ENCODE results near the gene PDCL2.

The PDCL2 gene

GRCh38 chr4:55578341-55579010 is 13.6 kb downstream of the PDCL2 start:
- H3K4me1 Mint-ChIP-seq, result no peaks in the 10 kb centered on the region
- H3K9me3 Mint-ChIP-seq, result peaks cover 42% of the 10 kb centered on the region
- no peaks in the 10 kb centered on the region for H3K36me3 Mint-ChIP-seq (ENCODE audit: low read depth)
- H3K27me3 Mint-ChIP-seq (ENCODE audit: low read depth), result peaks cover 4% of the 10 kb centered on the region
- TF ChIP-seq CTCF (IDR thresholded peaks at IDR 0.05; ENCODE audit: unreplicated experiment in 3 of 3), result no peak
- no peak overlapping the region for H3K27ac Mint-ChIP-seq
- H3K4me3 Mint-ChIP-seq, result no peak overlapping the region

- Mint-ChIP-seq H3K27me3 (ENCODE audit: low read depth) (no peaks in the 10 kb centered on the region), H3K4me1 (no peaks in the 10 kb centered on the region), H3K36me3 (ENCODE audit: low read depth) (no peaks in the 10 kb centered on the region), H3K9me3 (peaks cover 32% of the 10 kb centered on the region), H3K4me3 (no peak overlapping the region), H3K27ac (no peak overlapping the region)
- TF ChIP-seq CTCF (IDR thresholded peaks at IDR 0.05; ENCODE audit: unreplicated experiment in 3 of 3), result no peak
Measured at GRCh38 chr4:55575513-55575912, 16.5 kb downstream of the PDCL2 start.

- no peaks in the 10 kb centered on the region for H3K36me3 Mint-ChIP-seq (ENCODE audit: low read depth)
- no peak overlapping the region for H3K4me3 Mint-ChIP-seq
- TF ChIP-seq CTCF (IDR thresholded peaks at IDR 0.05; ENCODE audit: unreplicated experiment in 3 of 3), result no peak
- H3K27me3 Mint-ChIP-seq (ENCODE audit: low read depth), result no peaks in the 10 kb centered on the region
- no peaks in the 10 kb centered on the region for H3K4me1 Mint-ChIP-seq
- no peak overlapping the region for H3K27ac Mint-ChIP-seq
- peaks cover 32% of the 10 kb centered on the region for H3K9me3 Mint-ChIP-seq
Measured at GRCh38 chr4:55574252-55574651, 17.8 kb downstream of the PDCL2 start.

- H3K27me3 Mint-ChIP-seq (ENCODE audit: low read depth), result no peaks in the 10 kb centered on the region
- no peak overlapping the region for H3K4me3 Mint-ChIP-seq
- peaks cover 18% of the 10 kb centered on the region for H3K9me3 Mint-ChIP-seq
- no peaks in the 10 kb centered on the region for H3K36me3 Mint-ChIP-seq (ENCODE audit: low read depth)
- no peak for TF ChIP-seq CTCF (IDR thresholded peaks at IDR 0.05; ENCODE audit: unreplicated experiment in 3 of 3)
- H3K27ac Mint-ChIP-seq, result no peak overlapping the region
- H3K4me1 Mint-ChIP-seq, result no peaks in the 10 kb centered on the region
Measured at GRCh38 chr4:55571806-55572205, 20.2 kb downstream of the PDCL2 start.

- H3K9me3 Mint-ChIP-seq, result no peaks in the 10 kb centered on the region
- no peak overlapping the region for H3K27ac Mint-ChIP-seq
- TF ChIP-seq CTCF (IDR thresholded peaks at IDR 0.05; ENCODE audit: unreplicated experiment in 3 of 3), result no peak
- H3K27me3 Mint-ChIP-seq (ENCODE audit: low read depth), result no peaks in the 10 kb centered on the region
- no peak overlapping the region for H3K4me3 Mint-ChIP-seq
- H3K4me1 Mint-ChIP-seq, result no peaks in the 10 kb centered on the region
- H3K36me3 Mint-ChIP-seq (ENCODE audit: low read depth), result no peaks in the 10 kb centered on the region
Measured at GRCh38 chr4:55568905-55569504, 23.0 kb downstream of the PDCL2 start.

GRCh38 chr4:55561889-55562288 is 30.2 kb downstream of the PDCL2 start:
- Mint-ChIP-seq H3K9me3 (peaks cover 2% of the 10 kb centered on the region), H3K36me3 (ENCODE audit: low read depth) (no peaks in the 10 kb centered on the region), H3K4me1 (no peaks in the 10 kb centered on the region), H3K27ac (no peak overlapping the region), H3K27me3 (ENCODE audit: low read depth) (no peaks in the 10 kb centered on the region), H3K4me3 (no peak overlapping the region)
- no peak for TF ChIP-seq CTCF (IDR thresholded peaks at IDR 0.05; ENCODE audit: unreplicated experiment in 3 of 3)
